HTERT RPE-1 (cell line): Measurements from ENCODE around the gene ZDHHC22.

ENCODE experiments used
- in situ Hi-C: fragments of 300-500 bp; cut with MboI; formaldehyde crosslinking; loops from 4 replicates; pipeline ENCODE4 v1.14.3; 2020; ENCODE audit warnings: low sequenced_read_pairs

Gene ZDHHC22

DNA sequence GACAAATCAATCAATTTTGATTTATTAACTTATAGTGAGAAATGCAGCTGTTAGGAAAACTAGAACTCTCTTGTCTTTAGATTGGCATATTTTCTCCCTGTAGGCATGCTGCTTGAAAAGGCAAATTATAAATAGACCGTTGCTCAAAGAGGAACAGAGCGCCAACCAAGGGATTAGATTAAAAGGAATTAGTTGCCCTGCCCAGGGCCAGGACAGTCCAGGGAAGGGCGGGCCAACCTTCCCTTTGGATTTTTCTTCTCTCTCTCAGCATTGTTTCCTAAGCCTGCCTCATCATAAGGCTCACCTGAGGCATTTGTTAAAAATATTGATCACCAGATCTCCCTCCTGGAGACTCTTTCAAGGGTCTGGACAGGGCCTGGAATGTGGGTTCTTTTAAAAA is 34.9 kb downstream of the ZDHHC22 start:
- in situ Hi-C loops = no loop called here

DNA sequence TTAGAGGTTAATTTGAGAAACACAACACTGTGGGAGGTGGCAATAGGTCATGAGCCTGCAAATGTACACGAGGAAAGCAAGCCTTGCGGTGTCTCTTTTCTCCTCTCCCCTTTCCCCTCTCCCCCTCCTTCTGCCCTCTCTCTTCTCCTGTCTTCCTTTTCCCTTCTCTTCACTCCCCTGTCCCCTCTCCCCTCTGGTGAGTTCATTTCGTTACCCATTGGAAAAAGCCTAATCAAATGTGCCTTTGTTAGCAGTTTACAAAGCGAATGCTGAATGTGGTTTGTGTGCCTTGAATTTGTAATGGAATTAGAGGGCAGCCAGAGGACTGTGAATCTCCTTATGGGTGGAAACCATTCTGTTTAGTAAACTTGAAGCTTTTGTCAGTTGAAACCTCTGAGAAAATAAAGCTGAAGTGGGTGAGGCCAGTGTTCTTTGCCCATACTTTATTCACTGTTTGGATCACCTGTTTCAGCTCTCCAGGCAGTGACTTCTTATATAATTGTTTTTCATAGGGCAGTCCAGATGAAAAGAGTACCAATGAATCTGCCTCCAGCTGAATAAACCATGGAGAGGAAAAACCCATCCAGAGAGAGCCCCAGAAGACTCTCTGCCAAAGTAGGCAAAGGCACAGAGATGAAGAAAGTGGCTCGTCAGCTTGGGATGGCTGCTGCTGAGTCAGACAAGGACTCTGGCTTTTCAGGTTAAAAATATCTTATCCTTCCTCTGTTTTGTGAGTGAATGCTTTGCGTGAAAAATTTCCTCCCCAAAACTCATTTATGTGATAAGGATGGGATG is 36.2 kb downstream of the ZDHHC22 start:
- in situ Hi-C loops = no loop called here

DNA sequence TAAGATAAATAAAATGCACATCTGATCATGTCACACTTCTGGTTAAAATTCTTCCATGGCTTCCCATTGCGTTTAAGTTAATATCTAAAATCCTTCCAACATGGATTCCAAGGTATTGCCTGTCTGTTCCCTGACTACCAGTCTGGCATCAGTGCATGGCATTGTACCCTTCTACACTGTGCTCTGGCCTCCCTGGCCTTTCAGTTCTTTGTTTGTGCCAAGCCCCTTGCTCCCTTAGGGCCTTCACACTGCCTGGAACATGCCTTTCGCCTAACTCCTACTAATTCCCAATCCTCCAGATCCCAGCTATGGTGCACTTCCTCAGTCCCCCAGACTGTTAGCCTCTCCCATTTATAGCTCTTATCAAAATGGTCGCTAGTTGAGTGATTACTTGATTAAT is 37.2 kb downstream of the ZDHHC22 start:
- in situ Hi-C loops = no loop called here

DNA sequence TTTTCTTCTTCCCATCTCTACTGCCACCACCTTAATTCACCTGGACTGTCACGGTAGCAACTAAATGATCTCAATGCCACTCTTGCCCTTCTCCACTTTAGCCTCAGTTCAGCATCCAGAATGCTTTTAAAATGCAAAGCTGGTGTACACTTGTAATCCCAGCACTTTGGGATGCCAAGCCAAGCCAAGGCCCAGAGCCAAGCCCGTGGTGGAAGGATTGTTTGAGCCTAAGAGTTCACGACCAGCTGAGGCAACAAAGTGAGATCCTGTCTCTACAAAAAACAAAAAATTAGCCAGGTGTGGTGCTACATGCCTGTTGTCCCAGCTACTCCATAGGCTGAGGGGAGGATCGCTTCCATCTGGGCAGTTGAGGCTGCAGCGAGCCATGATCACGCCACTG is 37.6 kb downstream of the ZDHHC22 start:
- in situ Hi-C loops = no loop called here

DNA sequence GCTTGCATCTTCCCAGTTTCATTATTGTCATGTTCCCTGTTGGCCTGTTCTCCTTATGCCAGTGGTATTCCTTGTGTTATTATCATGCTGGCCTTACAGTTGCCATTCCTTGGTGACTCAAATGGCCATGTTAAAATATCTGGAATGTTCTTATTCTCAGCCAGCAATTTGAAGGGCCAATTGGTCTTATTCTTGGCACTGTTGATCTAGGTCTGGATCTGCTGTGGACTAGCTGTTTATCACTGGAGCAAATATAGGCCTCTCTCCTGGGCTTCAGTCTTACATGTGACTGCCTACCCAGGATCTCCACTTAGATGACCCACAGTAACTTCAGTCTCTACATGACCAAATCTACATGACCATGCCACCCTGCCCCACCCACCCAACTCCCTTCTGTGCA is 38.1 kb downstream of the ZDHHC22 start:
- in situ Hi-C loops = no loop called here

DNA sequence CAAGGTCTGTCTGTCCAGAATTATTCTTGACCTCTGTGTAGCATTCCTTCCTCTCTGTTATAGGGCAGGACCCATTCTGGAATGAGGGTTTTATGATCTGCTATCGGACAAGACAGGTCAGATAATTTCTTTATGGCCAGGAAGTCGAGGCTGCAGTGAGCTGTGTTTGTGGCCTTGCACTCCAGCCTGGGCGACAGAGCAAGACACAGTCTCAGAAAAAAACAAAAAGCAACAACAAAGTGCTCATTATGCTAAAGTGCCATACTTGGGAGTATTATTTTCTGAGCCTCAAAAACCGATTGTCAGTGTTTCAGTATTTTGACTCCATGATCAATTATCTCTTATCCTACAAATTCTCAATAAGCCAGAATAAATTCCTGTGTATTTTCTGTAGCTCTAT is 39.4 kb downstream of the ZDHHC22 start:
- in situ Hi-C loops = no loop called here

DNA sequence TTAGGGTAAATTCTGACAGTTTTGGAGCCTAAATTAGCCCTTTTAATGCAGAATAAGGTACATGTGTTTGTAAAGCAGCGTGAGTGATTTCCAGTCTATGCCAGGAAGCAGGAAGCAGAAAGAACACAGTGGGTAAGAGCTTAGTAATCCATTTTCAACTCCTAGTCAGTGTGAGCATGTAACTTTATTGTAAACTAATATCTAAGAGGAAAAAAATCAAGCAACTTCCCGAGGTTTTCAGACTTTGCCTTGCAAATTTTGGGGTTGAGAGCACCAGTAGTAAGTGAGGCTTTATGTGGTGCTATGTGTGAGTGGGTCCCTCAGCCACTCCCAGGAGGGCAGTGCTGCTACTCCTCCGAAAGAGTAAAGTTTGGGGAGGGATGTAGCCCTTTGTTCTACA is 40.6 kb downstream of the ZDHHC22 start:
- in situ Hi-C loops = no loop called here

DNA sequence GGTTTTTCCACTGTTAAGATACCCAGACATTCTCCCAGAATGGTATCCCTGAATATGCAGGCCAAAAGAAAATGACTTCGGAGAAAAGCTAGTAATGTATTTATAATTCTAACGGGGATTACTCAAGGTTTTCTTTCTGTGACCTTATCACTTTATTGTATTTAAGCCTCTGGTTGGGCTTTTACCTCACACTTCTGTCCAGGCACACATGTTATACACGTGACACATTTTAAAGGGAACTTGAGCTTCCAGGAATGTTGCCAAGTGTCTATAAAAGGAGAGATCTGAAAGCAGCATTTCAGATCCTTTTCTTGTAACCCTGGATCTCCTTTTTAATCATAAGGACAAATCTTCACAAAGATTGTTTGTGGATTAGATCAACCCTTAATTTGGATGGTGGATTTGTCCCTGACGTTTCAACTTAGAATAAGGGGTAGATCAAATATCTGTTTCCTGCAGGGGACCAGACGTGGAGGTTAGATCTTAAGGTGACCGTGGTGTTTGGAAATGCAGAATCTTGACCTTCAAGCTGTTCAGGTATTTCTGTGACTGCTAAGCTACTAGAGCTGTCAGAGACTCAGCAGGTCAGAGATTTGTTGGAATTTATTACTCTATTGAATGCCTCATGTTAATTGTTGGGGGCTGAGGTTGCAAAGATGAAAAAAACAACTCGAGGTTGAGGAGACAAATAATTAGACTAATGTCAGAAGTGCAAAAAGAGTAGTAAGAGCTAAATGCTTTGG is 42.0 kb downstream of the ZDHHC22 start:
- in situ Hi-C loops = no loop called here

DNA sequence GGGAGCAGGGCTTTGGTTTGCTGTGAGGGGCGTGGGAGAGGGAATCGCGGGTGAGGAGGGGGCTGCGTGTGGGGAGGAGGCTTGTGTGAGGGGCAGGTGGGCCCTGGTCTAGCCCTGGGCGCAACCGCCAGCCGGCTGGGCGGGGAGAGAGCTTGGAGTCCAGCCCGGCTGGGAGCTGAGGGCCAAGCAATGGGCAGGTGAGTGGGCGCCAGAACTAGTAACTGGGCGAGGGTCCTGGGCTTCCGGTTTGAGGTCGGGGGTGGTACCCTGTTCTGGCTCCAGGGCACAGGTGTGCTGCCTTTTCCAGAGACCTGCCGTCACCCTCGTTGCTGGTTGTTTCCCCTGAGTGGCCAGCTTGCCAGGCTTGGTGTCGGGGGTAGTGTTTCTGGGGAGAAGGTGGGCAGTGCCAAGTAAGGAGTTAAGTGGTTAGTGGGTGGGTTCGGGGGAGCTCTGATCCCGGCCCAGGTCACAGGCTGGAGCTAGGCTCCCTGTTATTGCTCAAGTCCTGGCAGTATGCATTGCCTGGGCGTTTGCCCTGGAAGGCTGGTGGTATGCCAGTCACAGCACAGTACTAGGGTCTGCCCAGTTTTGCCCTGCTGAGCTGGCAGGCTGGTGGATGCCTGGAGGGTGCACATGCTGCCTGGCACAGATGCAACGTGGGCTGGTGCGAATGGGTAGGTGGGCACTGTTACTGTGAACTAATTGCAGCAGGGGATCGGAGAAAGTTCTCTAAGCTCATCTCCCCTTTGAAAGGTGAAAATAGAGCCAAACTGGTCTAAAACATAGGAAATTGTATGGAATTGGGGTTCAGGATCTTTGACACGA is 42.9 kb downstream of the ZDHHC22 start:
- in situ Hi-C loops = no loop called here

DNA sequence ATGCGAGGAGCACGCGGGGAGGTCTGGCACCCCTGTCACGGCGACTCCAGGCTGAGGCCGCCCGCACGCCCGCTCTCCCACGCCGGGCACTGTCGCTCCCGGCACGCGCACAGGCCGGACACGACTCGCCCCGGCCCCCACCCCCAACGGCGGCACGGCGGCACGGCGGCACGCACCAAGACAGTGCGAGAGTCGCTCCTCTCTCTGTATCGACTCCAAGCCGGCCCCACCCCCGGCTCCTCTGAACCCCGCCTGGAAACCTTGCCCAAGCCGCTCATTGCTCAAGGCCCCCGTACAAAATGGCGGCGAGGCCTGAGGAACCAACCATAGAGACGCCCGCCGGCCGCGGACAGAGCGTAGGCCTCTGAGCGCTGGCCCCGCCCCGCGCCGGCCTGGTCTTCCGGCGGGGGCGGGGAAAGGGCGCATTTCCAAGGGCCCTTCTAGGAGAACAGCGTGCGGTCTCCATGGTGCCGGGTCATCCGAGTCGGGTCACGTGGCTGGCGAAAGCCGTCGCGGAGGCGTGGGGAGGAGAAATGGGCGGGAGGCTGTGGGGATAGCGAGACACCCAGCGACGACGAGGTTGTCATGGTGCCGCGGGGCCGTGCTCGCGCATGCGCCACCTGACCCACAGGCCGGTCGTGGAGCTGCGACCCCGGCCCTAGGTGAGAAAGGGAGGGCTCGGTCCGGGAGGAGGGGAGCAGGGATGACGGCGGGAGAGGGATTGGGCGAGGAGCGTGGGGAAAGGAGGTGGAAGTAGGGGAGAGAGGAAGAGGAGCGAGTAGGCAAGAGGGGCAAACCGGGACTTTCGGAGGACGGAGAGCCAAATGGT is 43.7 kb downstream of the ZDHHC22 start, which contains the start of gene CIPC:
Gene CIPC, plus strand, starts transcription at position 559 of the 829 bp plus-strand sequence. CDS start 7,451 bp downstream, outside the sequence.
- in situ Hi-C loops = no loop called here

DNA sequence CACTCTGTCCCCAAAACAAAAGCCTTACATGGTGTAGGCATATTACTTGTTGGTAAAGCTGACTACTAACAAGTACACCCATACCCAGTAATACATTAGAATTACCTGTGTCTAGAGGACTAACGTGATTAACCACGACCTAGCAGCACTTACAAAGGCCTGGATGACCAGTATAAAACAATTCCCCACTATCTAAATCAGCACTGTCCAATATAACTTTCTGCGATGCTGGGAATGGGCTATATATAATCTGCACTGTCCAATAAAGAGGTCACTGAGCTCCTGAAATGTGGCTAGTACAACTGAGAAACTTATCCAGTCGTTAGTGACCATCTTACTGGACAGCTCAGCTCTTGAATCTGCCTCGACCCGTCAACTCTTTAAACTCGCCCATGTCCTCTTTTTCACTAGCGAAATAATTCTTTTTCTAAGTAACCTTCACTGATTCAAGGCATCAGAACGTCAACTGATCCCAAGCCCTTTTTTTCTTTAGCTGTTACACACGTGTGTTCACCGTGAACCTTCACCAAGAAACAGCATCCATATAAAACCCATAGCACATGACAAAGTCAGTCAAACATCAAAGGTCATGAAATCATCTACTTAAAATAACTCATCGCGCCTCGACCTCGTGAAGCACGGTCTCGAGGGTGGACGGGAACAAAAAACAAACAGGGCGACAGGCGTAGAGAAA is 44.4 kb downstream of the ZDHHC22 start:
- in situ Hi-C loops = no loop called here

DNA sequence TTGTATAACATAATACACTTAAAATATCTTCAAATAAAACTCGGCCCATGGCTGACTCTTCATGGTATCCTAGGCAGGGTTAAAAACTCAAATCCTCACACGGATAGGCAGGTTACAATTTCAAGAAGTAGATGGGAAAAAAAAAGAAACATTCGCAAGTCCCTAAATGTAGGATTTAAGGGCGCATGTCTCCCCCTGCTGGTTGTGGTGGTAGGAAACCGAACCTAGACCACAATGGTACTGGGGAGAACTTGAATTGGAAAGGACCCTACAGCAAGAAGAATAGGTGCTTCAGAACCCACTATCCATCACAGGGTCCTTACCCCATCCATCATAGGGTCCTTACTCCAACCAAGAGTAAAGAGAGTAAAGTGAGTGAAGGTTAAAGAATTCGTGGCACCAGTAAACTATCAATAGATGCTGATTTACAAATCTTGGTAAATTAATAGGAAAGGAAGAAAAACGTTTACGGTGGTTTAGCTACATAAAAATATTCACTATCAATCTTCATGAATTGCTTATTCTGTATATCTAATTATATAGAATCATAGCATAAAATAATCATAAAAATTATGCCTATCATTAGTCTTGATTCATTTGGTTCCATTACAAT is 46.8 kb downstream of the ZDHHC22 start:
- in situ Hi-C loops = no loop called here

DNA sequence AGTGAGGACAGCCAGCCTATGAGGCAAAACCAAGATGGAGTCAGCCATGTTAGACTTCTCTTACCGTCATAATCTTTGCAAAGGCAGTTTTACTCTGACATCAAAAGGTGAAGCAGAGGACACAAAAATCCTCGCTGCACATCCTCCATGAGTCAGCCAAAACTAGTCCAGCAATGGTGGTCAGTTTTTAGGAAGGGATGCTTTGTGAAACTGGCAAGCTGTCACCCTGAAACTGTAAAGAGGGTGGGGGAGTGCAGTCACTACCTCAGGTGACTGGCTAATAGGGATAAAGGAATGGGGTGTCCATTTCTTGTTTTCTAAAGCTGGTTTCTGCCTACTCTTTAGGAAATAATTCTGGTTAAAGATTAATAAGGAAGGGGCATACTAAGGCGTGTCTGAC is 48.9 kb downstream of the ZDHHC22 start:
- in situ Hi-C loops = no loop called here

DNA sequence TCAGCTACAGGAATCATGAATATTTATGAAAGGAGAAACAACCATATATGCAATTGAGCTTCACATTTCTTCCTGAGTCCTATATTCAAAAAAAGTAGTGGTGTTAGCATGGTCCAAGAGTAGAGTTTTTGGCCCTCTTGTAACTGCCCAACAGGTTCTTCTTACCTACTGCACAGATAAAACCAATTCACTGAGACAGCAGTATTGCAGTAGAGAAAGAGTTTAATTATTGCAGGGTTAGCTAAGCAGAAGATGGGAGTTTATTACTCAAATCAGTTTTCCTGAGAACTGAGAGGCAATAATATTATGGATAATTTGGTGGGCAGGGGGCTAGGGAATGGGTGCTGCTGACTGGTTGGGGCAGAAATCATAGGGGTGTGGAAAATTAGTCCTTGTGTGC is 50.1 kb downstream of the ZDHHC22 start:
- in situ Hi-C loops = no loop called here

DNA sequence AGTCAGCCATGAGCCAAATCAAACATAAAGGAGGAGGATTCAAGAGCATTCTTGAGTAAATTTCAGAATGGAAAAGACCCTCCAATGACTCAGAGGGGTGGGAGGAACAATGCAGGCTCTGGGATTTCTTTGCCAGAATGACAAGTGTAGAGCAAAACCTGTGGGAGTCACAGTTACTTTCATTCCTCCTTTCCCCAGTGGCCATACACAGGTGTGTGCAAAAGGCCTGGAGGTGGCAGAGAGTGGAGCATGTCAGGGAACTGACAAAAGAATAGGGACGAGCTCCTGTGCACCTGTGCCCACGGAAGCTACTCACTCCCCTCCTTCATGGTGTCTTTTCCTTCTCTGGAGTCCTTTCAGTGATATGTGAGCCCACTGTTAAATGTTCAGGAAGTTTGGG is 52.9 kb downstream of the ZDHHC22 start:
- in situ Hi-C loops = no loop called here

DNA sequence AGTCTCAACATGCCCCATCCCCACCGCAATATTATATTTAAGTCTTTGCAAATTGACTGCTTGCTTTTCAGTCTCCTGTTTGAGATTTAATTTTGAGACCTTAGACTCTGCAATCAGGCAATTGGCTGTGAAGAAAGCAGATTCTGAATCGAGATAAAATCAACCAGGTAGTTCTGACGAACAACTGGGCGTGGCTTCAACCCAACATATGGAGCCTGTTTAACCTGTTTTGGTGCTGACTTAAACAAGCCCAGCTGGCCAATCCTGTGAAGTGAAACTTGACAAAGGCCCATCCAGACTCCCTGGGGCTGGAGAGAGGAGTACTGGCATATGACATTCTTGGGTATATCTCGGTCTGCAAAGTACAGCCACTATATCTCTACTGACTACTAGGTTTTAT is 53.4 kb downstream of the ZDHHC22 start:
- in situ Hi-C loops = no loop called here

DNA sequence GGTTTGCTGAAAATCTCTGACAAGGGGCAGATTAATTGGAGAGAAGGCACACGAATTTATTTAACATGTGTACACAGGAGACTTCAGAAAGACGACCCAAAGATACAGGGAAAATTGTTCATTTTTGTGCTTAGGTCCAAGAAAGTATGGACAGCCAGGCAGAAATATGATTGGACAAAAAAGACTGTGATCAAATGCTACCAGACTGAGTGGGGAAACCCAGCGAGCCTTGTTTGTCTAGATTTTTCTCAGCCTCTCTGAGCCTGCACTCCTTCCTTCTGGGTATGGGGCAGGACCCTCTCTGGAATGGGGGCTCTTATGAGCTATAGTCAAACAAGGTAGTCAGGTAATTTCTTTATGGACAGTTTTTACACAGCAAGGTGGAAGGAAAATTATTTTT is 54.0 kb downstream of the ZDHHC22 start:
- in situ Hi-C loops = no loop called here

DNA sequence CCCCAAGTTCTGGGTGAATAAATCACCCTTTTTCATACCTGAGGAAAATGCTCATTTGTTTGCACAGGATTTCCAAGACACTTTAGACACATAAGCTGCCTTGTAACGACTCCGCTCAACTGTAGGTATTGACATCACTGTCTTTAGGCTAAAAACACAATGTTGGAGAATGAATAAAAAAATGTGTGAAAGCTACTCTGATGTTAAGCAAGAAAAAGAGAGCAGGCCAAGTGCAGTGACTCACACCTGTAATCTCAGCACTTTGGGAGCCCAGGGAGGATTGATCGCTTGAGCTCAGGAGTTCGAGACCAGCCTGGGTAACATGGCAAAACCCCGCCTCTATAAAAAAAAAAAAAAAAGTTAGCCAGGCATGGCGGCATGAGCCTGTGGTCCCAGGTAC is 54.6 kb downstream of the ZDHHC22 start:
- in situ Hi-C loops = no loop called here

DNA sequence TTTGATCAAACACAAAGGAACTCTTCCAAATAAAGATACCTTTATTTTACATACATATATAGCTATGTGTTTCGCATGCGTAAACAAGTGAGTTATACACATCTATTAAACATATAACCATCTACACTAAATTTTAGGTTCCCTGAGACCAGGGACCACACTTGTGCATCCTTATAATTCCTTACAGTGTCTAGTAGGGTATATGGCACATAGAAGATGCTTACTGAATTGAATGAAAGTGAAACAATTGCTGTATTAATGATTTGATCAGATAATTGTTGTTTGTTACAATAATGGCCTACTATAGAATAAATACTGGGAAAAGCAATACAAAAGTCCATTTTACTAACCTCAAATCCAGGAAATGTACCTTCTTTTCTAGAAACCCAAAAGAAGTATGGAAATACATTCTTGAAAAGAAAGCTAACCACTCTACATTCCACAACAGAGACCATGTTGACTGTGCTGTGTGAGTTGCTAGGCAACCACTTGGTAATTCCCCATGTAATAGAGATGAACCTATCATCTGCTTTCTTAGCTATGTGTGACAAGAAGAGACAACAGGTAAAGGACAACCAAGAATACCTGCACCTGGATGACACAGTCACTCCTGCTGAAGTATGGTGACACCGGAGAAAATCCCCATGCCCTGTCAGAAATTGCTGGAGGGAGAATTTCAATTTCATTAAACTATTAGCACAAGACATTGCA is 55.4 kb downstream of the ZDHHC22 start:
- in situ Hi-C loops = no loop called here
